HEK293 (cell line): ENCODE measurements around the gene DRP2.

Experiments used
- KLF7 ChIP-seq: fragments of 450-650 bp; formaldehyde crosslinking; IDR thresholded peaks from 2 replicates; pipeline ENCODE4 v1.5.1; 2016; ENCODE audit warnings: missing biosample characterization, missing genetic modification characterization, borderline replicate concordance
- SALL2 ChIP-seq: fragments of 450-650 bp; formaldehyde crosslinking; IDR thresholded peaks from 2 replicates; pipeline ENCODE4 v1.5.0; 2017; ENCODE audit warnings: missing biosample characterization, mild to moderate bottlenecking, missing genetic modification characterization, borderline replicate concordance
- YY1 ChIP-seq: fragments of 450-650 bp; formaldehyde crosslinking; IDR thresholded peaks from 2 replicates; pipeline ENCODE4 v1.5.1; 2018; ENCODE audit warnings: missing biosample characterization, missing genetic modification characterization
- ZBTB7A ChIP-seq: fragments of 450-650 bp; formaldehyde crosslinking; IDR thresholded peaks from 2 replicates; pipeline ENCODE4 v1.5.1; 2016; ENCODE audit warnings: low read depth, missing biosample characterization, missing genetic modification characterization
- ZNF157 ChIP-seq: fragments of 450-650 bp; formaldehyde crosslinking; IDR thresholded peaks from 2 replicates; pipeline ENCODE4 v1.5.1; 2016; ENCODE audit warnings: missing biosample characterization, missing genetic modification characterization
- ZNF24 ChIP-seq: fragments of 450-650 bp; formaldehyde crosslinking; IDR thresholded peaks from 2 replicates; pipeline ENCODE4 v1.5.1; 2016; ENCODE audit warnings: missing biosample characterization, missing genetic modification characterization
- ZNF670 ChIP-seq: fragments of 450-650 bp; formaldehyde crosslinking; IDR thresholded peaks from 2 replicates; pipeline ENCODE4 v1.5.1; 2016; ENCODE audit warnings: missing biosample characterization, missing genetic modification characterization, low read depth
- ZNF785 ChIP-seq: fragments of 450-650 bp; formaldehyde crosslinking; IDR thresholded peaks from 2 replicates; pipeline ENCODE4 v1.5.1; 2016; ENCODE audit warnings: missing biosample characterization, missing genetic modification characterization
- TF ChIP-seq, protein P1 (sequence below): fragments of 450-650 bp; formaldehyde crosslinking; IDR thresholded peaks from 2 replicates; pipeline ENCODE4 v1.5.1; 2016; ENCODE audit warnings: missing biosample characterization, missing genetic modification characterization
- TF ChIP-seq, protein P2 (sequence below): fragments of 450-650 bp; formaldehyde crosslinking; IDR thresholded peaks from 2 replicates; pipeline ENCODE4 v1.5.1; 2016; ENCODE audit warnings: missing biosample characterization, missing genetic modification characterization

- TF ChIP-seq ZNF24 (tag by site-specific recombination) (no peak), YY1 (no peak), ZNF157 (no peak), ZNF670 (no peak), KLF7 (tag by site-specific recombination) (no peak), ZNF785 (no peak), SALL2 (tag by site-specific recombination) (no peak), ZBTB7A (tag by site-specific recombination) (no peak)
- TF ChIP-seq, protein P1, sequence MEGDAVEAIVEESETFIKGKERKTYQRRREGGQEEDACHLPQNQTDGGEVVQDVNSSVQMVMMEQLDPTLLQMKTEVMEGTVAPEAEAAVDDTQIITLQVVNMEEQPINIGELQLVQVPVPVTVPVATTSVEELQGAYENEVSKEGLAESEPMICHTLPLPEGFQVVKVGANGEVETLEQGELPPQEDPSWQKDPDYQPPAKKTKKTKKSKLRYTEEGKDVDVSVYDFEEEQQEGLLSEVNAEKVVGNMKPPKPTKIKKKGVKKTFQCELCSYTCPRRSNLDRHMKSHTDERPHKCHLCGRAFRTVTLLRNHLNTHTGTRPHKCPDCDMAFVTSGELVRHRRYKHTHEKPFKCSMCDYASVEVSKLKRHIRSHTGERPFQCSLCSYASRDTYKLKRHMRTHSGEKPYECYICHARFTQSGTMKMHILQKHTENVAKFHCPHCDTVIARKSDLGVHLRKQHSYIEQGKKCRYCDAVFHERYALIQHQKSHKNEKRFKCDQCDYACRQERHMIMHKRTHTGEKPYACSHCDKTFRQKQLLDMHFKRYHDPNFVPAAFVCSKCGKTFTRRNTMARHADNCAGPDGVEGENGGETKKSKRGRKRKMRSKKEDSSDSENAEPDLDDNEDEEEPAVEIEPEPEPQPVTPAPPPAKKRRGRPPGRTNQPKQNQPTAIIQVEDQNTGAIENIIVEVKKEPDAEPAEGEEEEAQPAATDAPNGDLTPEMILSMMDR (tag by site-specific recombination), result no peak
- TF ChIP-seq, protein P2, sequence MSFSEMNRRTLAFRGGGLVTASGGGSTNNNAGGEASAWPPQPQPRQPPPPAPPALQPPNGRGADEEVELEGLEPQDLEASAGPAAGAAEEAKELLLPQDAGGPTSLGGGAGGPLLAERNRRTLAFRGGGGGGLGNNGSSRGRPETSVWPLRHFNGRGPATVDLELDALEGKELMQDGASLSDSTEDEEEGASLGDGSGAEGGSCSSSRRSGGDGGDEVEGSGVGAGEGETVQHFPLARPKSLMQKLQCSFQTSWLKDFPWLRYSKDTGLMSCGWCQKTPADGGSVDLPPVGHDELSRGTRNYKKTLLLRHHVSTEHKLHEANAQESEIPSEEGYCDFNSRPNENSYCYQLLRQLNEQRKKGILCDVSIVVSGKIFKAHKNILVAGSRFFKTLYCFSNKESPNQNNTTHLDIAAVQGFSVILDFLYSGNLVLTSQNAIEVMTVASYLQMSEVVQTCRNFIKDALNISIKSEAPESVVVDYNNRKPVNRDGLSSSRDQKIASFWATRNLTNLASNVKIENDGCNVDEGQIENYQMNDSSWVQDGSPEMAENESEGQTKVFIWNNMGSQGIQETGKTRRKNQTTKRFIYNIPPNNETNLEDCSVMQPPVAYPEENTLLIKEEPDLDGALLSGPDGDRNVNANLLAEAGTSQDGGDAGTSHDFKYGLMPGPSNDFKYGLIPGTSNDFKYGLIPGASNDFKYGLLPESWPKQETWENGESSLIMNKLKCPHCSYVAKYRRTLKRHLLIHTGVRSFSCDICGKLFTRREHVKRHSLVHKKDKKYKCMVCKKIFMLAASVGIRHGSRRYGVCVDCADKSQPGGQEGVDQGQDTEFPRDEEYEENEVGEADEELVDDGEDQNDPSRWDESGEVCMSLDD (tag by site-specific recombination), result no peak
Observed at GRCh38 chrX:101241531-101241930, 21.9 kb downstream of the DRP2 start.
